HepG2 (cell line): ENCODE measurements around the gene KCNK7.

ENCODE experiments used
- ATM ChIP-seq: fragments of 450-650 bp; IDR thresholded peaks from 2 replicates; pipeline ENCODE4 v1.7.1; 2017; ENCODE audit warnings: mild to moderate bottlenecking, borderline replicate concordance
- CEBPB ChIP-seq: IDR thresholded peaks from 2 replicates; pipeline ENCODE4 v1.6.1; 2011; ENCODE audit warnings: low read depth, low read length, improper control_type of control experiment, borderline replicate concordance
- CHD2 ChIP-seq: IDR thresholded peaks from 2 replicates; pipeline ENCODE4 v1.6.1; 2011; ENCODE audit warnings: low read depth, low read length, improper control_type of control experiment
- CTCF ChIP-seq: sonication (generic); formaldehyde crosslinking; IDR thresholded peaks from 2 replicates; pipeline ENCODE4 v1.5.0; 2020; ENCODE audit warnings: mild to moderate bottlenecking, missing genetic modification reagents, moderate library complexity
- DRAP1 ChIP-seq: IDR thresholded peaks from 2 replicates; pipeline ENCODE4 v1.6.1; 2016; ENCODE audit warnings: missing genetic modification reagents, missing compliant biosample characterization
- ETV6 ChIP-seq: sonication (generic); formaldehyde crosslinking; conservative IDR thresholded peaks from 2 replicates; pipeline ENCODE4 v1.4.0; 2020; ENCODE audit warnings: missing genetic modification reagents
- HCFC1 ChIP-seq: fragments of 150-350 bp; IDR thresholded peaks from 2 replicates; pipeline ENCODE4 v1.6.1; 2014; ENCODE audit warnings: low read depth, low read length
- HDAC1 ChIP-seq: sonication (generic); formaldehyde crosslinking; IDR thresholded peaks from 2 replicates; pipeline ENCODE4 v1.5.1; 2020; ENCODE audit warnings: mild to moderate bottlenecking, missing genetic modification reagents
- HOMEZ ChIP-seq: IDR thresholded peaks from 2 replicates; pipeline ENCODE4 v1.6.1; 2016; ENCODE audit warnings: low read depth
- MNT ChIP-seq: fragments of 450-650 bp; IDR thresholded peaks from 2 replicates; pipeline ENCODE4 v1.6.1; 2016
- MXI1 ChIP-seq: IDR thresholded peaks from 3 replicates; pipeline ENCODE4 v1.6.1; 2012; ENCODE audit warnings: low read depth, low read length, inconsistent platforms, borderline replicate concordance
- ZNF558 ChIP-seq: sonication (generic); formaldehyde crosslinking; IDR thresholded peaks from 2 replicates; pipeline ENCODE4 v1.9.0; 2022; ENCODE audit warnings: mild to moderate bottlenecking, missing genetic modification reagents, borderline replicate concordance

GRCh38 chr11:65574811-65575567 lies 20.6 kb downstream of the KCNK7 start:
- TF ChIP-seq ZNF558 (CRISPR knock-in tag) (no peak), DRAP1 (0 out of 2 replicates have a peak, but pooled peaks have one; percentile 12), CEBPB (no peak), CTCF (CRISPR knock-in tag) (no peak), MXI1 (no peak), HDAC1 (CRISPR knock-in tag) (peak; percentile 24; the same call in 1 of the 2 replicates), CHD2 (no peak), ETV6 (no peak), HOMEZ (CRISPR knock-in tag) (no peak), ATM (no peak), MNT (no peak), HCFC1 (no peak)
